Activated T-cell treated with anti-CD3 and anti-CD28 coated beads for 1 hour (primary cell): Measurements from ENCODE around the gene PERP.

Experiments
- DNase-seq: peaks from one replicate; pipeline ENCODE4 v3.0.0-alpha.2; 2020; ENCODE audit warnings: low read depth

Gene PERP

DNA sequence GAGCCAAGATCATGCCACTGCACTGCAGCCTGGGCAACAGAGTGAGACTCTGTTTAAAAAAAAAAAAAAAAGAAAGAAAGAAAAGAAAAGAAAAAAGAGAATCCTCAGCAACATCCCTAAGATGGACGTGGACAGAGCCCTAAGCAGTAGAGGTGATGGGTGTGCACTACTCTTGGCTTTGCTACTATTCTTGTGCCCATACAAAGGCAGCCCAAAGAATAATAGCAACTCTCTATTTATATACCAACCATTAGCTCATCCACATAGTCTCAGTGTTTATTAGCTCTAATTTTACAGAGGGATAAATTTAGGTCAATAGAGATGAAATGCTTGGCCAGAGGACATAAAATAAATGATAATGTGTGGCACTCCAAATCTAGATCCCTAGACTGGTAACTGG, 62.2 kb downstream of the PERP start:
- DNase-seq = no peak

- no peak for DNase-seq
Measured at GRCh38 chr6:138044458-138044857, 62.8 kb downstream of the PERP start.
